ENCODE results near the gene CEP57. TPM values are rescaled to one million over a fixed set of nuclear protein-coding genes. Genes with fewer than 3 reads are reported as not detected.
"Not testable (repeated sequence)": the region's sequence is repeated elsewhere in the genome, so short reads cannot be mapped to it uniquely, and the experiment has no call there.

The CEP57 gene
- total RNA-seq, 1 donor, result 68.1 TPM

DNA sequence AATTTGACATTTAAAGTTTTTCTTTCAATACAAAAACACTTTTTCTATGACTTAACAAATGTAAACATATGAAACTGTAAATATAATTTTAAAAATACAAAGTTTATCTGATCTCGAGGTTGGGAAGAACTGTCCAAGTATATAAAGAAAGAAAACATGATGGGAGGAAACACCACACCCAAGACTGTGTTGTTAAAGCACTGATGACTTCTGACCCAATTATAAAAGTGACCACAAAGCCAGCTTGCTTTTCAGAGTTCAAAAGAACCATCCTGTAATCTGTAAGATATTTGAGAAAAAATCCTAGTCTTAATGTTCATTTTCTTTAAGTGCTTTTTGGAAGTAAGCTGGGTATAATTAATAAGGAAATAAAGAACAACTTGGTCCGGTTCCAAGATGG, 15.6 kb downstream of the CEP57 start:
- no peak overlapping the region for H3K4me3 ChIP-seq (ENCODE audit: low read depth, low read length)
- TF ChIP-seq, protein P1, sequence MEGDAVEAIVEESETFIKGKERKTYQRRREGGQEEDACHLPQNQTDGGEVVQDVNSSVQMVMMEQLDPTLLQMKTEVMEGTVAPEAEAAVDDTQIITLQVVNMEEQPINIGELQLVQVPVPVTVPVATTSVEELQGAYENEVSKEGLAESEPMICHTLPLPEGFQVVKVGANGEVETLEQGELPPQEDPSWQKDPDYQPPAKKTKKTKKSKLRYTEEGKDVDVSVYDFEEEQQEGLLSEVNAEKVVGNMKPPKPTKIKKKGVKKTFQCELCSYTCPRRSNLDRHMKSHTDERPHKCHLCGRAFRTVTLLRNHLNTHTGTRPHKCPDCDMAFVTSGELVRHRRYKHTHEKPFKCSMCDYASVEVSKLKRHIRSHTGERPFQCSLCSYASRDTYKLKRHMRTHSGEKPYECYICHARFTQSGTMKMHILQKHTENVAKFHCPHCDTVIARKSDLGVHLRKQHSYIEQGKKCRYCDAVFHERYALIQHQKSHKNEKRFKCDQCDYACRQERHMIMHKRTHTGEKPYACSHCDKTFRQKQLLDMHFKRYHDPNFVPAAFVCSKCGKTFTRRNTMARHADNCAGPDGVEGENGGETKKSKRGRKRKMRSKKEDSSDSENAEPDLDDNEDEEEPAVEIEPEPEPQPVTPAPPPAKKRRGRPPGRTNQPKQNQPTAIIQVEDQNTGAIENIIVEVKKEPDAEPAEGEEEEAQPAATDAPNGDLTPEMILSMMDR (IDR thresholded peaks at IDR 0.05; ENCODE audit: insufficient read depth, low read length), result no peak
- no peak for DNase-seq (ENCODE audit: low read depth)

DNA sequence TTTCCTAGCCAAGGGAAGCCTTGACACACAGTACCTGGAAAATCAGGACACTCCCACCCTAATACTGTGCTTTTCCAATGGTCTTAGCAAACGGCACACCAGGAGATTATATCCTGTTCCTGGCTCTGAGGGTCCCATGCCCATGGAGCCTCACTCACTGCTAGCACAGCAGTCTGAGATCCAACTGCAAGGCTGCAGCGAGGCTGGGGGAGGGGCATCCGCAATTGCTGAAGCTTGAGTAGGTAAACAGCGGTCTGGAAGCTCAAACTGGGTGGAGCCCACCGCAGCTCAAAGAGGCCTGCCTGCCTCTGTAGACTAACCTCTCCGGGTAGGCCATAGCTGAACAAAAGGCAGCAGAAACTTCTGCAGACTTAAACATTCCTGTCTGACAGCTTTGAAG, 16.2 kb downstream of the CEP57 start:
- DNase-seq (ENCODE audit: low read depth); H3K4me3 ChIP-seq (ENCODE audit: low read depth, low read length): not testable (repeated sequence)

DNA sequence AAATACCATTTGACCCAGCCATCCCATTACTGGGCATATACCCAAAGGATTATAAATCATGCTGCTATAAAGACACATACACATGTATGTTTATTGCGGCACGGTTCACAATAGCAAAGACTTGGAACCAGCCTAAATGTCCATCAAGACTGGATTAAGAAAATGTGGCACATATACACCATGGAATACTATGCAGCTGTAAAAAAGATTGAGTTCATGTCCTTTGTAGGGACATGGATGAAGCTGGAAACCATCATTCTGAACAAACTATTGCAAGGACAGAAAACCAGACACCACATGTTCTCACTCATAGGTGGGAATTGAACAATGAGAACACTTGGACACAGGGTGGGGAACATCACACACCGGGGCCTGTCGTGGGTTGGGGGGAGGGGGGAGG, 20.8 kb downstream of the CEP57 start:
- DNase-seq (ENCODE audit: low read depth); H3K4me3 ChIP-seq (ENCODE audit: low read depth, low read length): not testable (repeated sequence)

DNA sequence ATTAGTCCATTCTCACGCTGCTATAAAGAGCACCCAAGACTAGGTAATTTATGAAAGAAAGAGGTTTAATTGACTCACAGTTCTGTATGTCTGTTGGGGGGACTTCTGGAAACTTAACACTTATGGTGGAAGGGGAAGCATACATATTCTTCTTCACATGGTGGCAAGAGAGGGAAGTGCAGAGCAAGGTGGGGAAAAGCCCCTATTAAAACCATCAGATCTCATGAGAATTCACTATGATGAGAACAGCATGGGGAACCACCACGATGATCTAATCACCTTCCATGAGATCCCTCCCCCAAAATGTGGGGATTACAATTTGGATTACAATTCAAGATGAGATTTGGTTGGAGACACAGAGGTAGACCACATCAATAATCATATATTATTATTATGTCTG, 25.7 kb downstream of the CEP57 start:
- no peak overlapping the region for H3K4me3 ChIP-seq (ENCODE audit: low read depth, low read length)
- TF ChIP-seq, protein P1 (IDR thresholded peaks at IDR 0.05; ENCODE audit: insufficient read depth, low read length), result no peak
- no peak for DNase-seq (ENCODE audit: low read depth)

DNA sequence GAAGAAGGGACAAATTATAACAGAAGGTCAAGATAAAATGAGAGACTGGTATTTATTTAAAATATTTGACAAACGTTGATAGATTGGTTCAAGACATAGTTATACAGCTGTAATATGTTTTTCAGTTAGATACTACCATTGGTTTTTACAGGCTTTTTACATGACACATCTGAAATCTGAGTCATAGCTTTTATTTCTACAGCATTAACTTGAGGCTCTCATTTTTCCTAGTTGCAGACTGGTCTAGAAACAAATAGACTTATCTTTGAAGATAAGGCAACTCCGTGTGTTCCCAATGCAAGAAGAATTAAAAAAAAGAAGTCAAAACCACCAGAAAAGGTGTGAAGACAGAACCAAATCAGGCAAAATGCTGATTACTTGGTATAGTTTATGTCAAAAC, 31.3 kb downstream of the CEP57 start:
- peak; percentile 67 for DNase-seq (ENCODE audit: low read depth)
- H3K4me3 ChIP-seq (ENCODE audit: low read depth, low read length), result no peak overlapping the region
- TF ChIP-seq, protein P1 (IDR thresholded peaks at IDR 0.05; ENCODE audit: insufficient read depth, low read length), result no peak

DNA sequence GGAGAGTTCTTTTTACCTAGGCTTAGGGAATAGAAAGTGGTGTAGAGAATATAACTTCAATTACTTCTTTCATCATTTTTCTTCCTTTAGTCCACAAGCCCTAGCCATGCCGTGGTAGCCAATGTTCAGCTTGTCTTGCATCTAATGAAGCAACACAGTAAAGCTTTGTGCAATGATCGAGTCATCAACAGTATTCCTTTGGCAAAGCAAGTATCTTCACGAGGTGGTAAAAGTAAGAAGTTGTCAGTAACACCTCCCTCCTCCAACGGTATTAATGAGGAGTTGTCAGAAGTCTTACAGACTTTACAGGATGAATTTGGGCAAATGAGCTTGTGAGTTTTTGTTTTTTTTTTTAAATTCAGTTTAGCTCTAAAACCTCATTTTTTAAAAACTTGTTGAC, 37.4 kb downstream of the CEP57 start:
- DNase-seq (ENCODE audit: low read depth), result peak; percentile 30
- TF ChIP-seq, protein P1 (IDR thresholded peaks at IDR 0.05; ENCODE audit: insufficient read depth, low read length), result no peak
- H3K4me3 ChIP-seq (ENCODE audit: low read depth, low read length), result no peak overlapping the region

DNA sequence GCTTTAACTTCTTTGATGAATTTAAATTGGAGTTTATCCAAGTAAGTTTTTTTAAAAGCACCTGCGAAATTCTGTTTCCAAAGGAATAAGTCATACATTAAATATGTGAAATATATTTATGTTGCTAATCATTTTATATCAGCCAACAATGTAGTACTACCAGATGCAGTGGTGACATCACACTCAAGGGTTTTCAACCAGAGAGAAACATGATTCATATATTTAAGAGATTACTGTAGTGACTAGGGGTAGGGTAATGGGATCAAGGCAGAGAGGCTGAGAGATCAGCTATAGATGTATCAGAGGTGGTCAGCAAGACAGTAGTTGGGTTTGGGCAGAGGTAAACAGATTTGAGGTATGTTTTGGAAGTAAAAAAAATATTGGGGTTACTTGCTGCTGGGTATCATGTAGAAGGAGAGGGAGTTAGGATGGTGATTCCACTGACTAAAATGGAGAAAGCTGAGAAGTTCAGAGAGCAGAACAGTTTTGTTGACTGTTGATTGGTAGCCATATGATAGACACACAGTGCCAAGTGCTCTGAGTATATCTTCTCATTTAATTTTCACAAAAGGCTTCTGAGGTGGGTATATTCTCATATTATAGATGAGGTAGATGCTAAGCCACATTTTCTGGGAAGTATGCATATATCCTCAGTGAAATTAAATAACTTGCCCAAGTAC, 39.4 kb downstream of the CEP57 start:
- DNase-seq (ENCODE audit: low read depth), result peak; percentile 54
- TF ChIP-seq, protein P1 (IDR thresholded peaks at IDR 0.05; ENCODE audit: insufficient read depth, low read length), result no peak
- no peak overlapping the region for H3K4me3 ChIP-seq (ENCODE audit: low read depth, low read length)

DNA sequence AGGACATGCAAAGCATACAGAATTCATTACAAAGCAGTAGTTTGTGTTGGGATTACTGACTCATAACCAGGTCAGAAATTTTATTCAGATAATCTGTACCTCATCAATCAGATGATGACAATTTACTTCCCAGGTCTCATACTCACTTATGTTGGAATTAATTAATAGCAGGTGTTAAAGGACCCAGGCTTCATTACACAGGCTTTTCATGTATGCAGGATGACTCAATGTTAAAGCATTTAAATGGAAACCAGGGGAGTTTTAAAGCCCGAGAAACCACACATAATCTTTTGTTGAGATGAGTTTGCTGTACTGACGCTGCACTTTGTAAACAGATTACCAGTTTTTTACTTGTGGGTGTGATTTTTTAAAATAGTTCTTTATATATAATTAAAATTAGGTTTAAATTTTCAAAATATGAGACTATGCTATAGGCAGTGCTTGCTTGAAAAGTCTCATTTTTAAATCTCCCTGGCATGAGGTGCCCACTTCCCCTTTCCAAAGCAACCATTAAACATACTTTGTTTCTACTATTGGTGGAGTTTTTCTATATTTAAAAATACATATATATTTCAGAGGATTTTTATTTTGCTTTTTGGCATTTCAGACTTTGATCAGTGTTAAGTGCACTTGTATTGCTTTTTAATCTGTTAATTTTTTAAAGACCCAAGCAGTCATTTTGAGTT, 41.0 kb downstream of the CEP57 start:
- TF ChIP-seq, protein P1 (IDR thresholded peaks at IDR 0.05; ENCODE audit: insufficient read depth, low read length), result no peak
- H3K4me3 ChIP-seq (ENCODE audit: low read depth, low read length), result no peak overlapping the region
- peak; percentile 92 for DNase-seq (ENCODE audit: low read depth)
